Right lobe of liver (tissue), 6 donors: ENCODE data around the gene CAPNS2. TPM values are rescaled to one million over a fixed set of nuclear protein-coding genes. Genes with fewer than 3 reads are reported as not detected.

Experiments used
- ATAC-seq, 4 donors: fragments of 200-7000 bp; cut with Tn5 transposase; one replicate each; pipeline ENCODE4 v1.9.1; 2020; ENCODE audit warnings: mild to moderate bottlenecking in 4 of 4, moderate library complexity in 4 of 4
- DNase-seq, 3 donors: peaks; one replicate each; pipeline ENCODE4 v3.0.0-alpha.2; 2020
- H3K27ac ChIP-seq, 3 donors: fragments of 200-600 bp; one replicate each; pipeline ENCODE4 v1.8.0; 2022
- H3K27me3 ChIP-seq, 2 donors: fragments of 200-600 bp; one replicate each; pipeline ENCODE4 v1.8.0; 2022
- H3K36me3 ChIP-seq, 4 donors: fragments of 200-600 bp; sonication (generic) in 1 of 4; one replicate each; pipeline versions ENCODE4 v1.5.1 to v1.8.0; 2017 to 2022; ENCODE audit warnings: control low read depth in 1 of 4
- H3K4me1 ChIP-seq, 4 donors: fragments of 200-600 bp; sonication (generic) in 1 of 4; one replicate each; pipeline versions ENCODE4 v1.5.1 to v1.8.0; 2017 to 2022; ENCODE audit warnings: control low read depth in 1 of 4
- H3K4me3 ChIP-seq, 3 donors: fragments of 200-600 bp; one replicate each; pipeline ENCODE4 v1.8.0; 2022
- H3K9me3 ChIP-seq, 4 donors: fragments of 200-600 bp; sonication (generic) in 1 of 4; one replicate each; pipeline versions ENCODE4 v1.5.1 to v1.8.0; 2017 to 2022; ENCODE audit warnings: control low read depth in 1 of 4
- CTCF ChIP-seq, 4 donors: fragments of 200-600 bp in 3 of 4; fragments of 450-650 bp in 1 of 4; IDR thresholded peaks; one replicate each; pipeline versions ENCODE4 v1.5.1 to v1.8.0; 2016 to 2022; ENCODE audit warnings: antibody characterized with exemption in 4 of 4, mild to moderate bottlenecking in 2 of 4
- POLR2A ChIP-seq: fragments of 450-650 bp; IDR thresholded peaks from one replicate; pipeline ENCODE4 v1.6.1; 2017; ENCODE audit warnings: antibody characterized with exemption, mild to moderate bottlenecking
- WGBS: methylation state at CpG from one replicate; pipeline ENCODE4 v1.1.6; 2018; ENCODE audit warnings: low coverage, low lambda C conversion rate; ENCODE audit not compliant: insufficient coverage; ENCODE audit errors: missing lambda C conversion rate; 5-methylcytosine and 5-hydroxymethylcytosine counted together
- intact Hi-C, 2 donors: fragments of 100-400 bp; cut with DNase I; formaldehyde crosslinking; loops; one replicate each; pipeline versions ENCODE4 v1.11.2 to v1.14.1; 2022
- long read RNA-seq: library from polyadenylated mRNA; unstranded; transcript quantifications from one replicate; pipeline ENCODE4 v2.0.0, GENCODE V29; 2019
- total RNA-seq, 6 experiments: library from RNA; depleted of rRNA in 2 of 6; stranded (reverse); fragments of >200 nt in 2 of 6; fragmentation: NEBNext Ultra II Directional in 3 of 6; extraction: Animal tissue kit (Norgen Biotek cat#: 25700) in 3 of 6; gene quantifications; one replicate each; pipeline versions ENCODE4 v1.1.0 to v1.2.4, GENCODE V29; 2016 to 2023
- donor health status: DM: no; HTN: yes; CAD: no.
- donor health status: DM: no; HTN: no; CAD: no.
- donor health status: DM: no; HTN: no; CAD: no.
- donor health status: DM: no; HTN: yes; CAD: no.
- donor health status: DM: no; HTN: yes; CAD: no.

Gene CAPNS2
- total RNA-seq, result under 1 TPM in 3 of 6 experiments, not detected in 3; 0.20 to 0.31 (median 0.29) TPM
- long read RNA-seq, result 0 reads

GRCh38 chr16:55566432-55567175 lies at the start of gene CAPNS2:
Gene CAPNS2, plus strand, starts transcription at chr16:55566684. Its CDS starts 73 bp downstream, at chr16:55566757.
- Histone ChIP-seq H3K9me3 (no peaks in the 10 kb centered on the region), H3K27me3 (no peaks in the 10 kb centered on the region), H3K27ac (no peak within 1 kb of the TSS), H3K4me3 (no peak within 1 kb of the TSS), H3K4me1 (no peaks in the 10 kb centered on the region), H3K36me3 (no peaks in the 10 kb centered on the region)
- no peak for ATAC-seq
- intact Hi-C loops, result no loop called here
- 71% methylated on average over 9 of the region's 9 CpGs for WGBS
- DNase-seq, result no peak
- TF ChIP-seq CTCF (IDR thresholded peaks at IDR 0.05), result no peak
- no peak for TF ChIP-seq POLR2A

DNA sequence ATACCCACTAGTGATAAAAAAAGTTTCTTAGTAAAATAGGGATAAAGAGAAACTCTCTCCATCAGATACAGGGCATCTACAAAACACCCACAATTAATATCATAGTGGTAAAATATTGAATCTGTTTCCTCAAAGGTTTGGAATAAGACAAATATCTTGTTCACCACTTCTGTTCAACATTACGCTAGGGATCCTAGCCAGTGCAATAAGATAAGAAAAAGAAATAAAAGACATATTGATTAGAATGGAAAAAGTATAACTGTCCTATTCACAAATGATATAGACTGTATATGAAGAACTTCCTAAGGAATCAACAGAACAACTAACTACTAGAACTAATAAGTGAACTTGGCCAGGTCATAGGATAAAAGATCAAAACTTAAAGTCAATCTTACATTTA lies 44.7 kb upstream of the CAPNS2 start:
- ATAC-seq, result no peak
- Histone ChIP-seq H3K4me1 (no peaks in the 10 kb centered on the region), H3K36me3 (no peaks in the 10 kb centered on the region), H3K27me3 (no peaks in the 10 kb centered on the region), H3K4me3 (no peak overlapping the region), H3K9me3 (peaks cover 0 to 3% (median 0%) of the 10 kb centered on the region in 4 donors), H3K27ac (no peak overlapping the region)
- WGBS, result 46% methylated on average over 1 of the region's 1 CpG
- no peak for DNase-seq
- intact Hi-C loops, result no loop called here
- TF ChIP-seq CTCF (IDR thresholded peaks at IDR 0.05) (no peak), POLR2A (no peak)

- WGBS, result 51% methylated on average over 2 of the region's 2 CpGs
- TF ChIP-seq POLR2A (no peak), CTCF (IDR thresholded peaks at IDR 0.05) (no peak)
- H3K27me3 ChIP-seq, result no peaks in the 10 kb centered on the region
Observed at GRCh38 chr16:55526441-55526840, 40.0 kb upstream of the CAPNS2 start.

DNA sequence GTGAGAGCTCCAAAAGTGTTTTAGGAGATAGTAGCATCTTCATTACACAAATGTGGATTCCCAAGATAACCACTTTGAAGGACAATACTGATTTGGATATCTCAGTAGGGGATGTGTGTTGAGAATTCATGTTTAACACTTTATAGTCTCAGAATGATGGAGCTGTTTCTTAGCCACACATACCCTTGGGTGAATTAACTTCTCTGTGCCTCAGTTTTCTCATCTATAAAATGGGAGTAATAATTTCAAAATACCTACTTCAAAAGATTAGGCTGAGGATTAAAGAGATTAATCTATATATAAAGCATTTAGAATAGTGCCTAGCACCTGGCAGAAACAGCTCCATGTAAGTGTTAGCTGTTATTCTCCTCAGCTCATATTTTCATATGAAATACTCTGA lies 38.6 kb upstream of the CAPNS2 start:
- Histone ChIP-seq H3K9me3 (no peaks in the 10 kb centered on the region), H3K4me3 (no peak overlapping the region), H3K4me1 (no peaks in the 10 kb centered on the region), H3K27me3 (no peaks in the 10 kb centered on the region), H3K27ac (no peak overlapping the region), H3K36me3 (no peaks in the 10 kb centered on the region)
- DNase-seq (no peak), ATAC-seq (no peak)
- intact Hi-C loops, result no loop called here
- no peak for TF ChIP-seq CTCF (IDR thresholded peaks at IDR 0.05)
- no peak for TF ChIP-seq POLR2A

More at GRCh38 chr16:55526441-55526840, 40.0 kb upstream of the CAPNS2 start:
- no peak for ATAC-seq
- Histone ChIP-seq H3K4me1 (no peaks in the 10 kb centered on the region), H3K4me3 (no peak overlapping the region), H3K27ac (no peak overlapping the region), H3K36me3 (no peaks in the 10 kb centered on the region), H3K9me3 (peaks cover 0 to 3% (median 0%) of the 10 kb centered on the region in 4 donors)
- DNase-seq, result no peak
- intact Hi-C loops, result no loop called here
